MM.1S (cell line): ENCODE data around the gene MAP2K3.

ENCODE experiments used
- CTCF ChIP-seq: fragments of 300-600 bp; sonication (generic); IDR thresholded peaks from 2 replicates; pipeline ENCODE4 v1.5.1; 2016; ENCODE audit warnings: antibody characterized with exemption, low read length, mixed read lengths
- EZH2 ChIP-seq: fragments of 300-600 bp; sonication (generic); optimal IDR thresholded peaks from 2 replicates; pipeline ENCODE3; 2017; ENCODE audit warnings: low read depth, mild to moderate bottlenecking, antibody characterized with exemption, low read length, mixed read lengths
- EZH2phosphoT487 ChIP-seq: fragments of 300-600 bp; sonication (generic); IDR thresholded peaks from 2 replicates; pipeline ENCODE4 v1.6.1; 2018; ENCODE audit warnings: antibody characterized with exemption, low read length

- TF ChIP-seq CTCF (no peak), EZH2 (no peak), EZH2phosphoT487 (no peak)
Measured at GRCh38 chr17:21303441-21304065, 19.0 kb downstream of the MAP2K3 start.
